Heart right ventricle (tissue), 16 donors: ENCODE measurements around the gene COX4I1. TPM values are rescaled to one million over a fixed set of nuclear protein-coding genes. Genes with fewer than 3 reads are reported as not detected.

ENCODE experiments used
- ATAC-seq, 8 donors: fragments of 200-7000 bp; cut with Tn5 transposase; one replicate each; pipeline ENCODE4 v1.9.1; 2020; ENCODE audit warnings: mild to moderate bottlenecking in 8 of 8, moderate library complexity in 8 of 8, moderate number of reproducible peaks in 1 of 8
- DNase-seq, 2 donors: peaks; one replicate each; pipeline ENCODE4 v3.0.0-alpha.2; 2020
- H3K27ac ChIP-seq, 10 donors: fragments of 200-600 bp; sonication (generic) in 2 of 10; one replicate each; pipeline versions ENCODE4 v1.5.0 to v1.8.0; 2020 to 2022; ENCODE audit warnings: mild to moderate bottlenecking in 3 of 10
- H3K27me3 ChIP-seq, 7 donors: fragments of 200-600 bp; one replicate each; pipeline ENCODE4 v1.8.0; 2021 to 2022; ENCODE audit warnings: mild to moderate bottlenecking in 2 of 7
- H3K36me3 ChIP-seq, 9 donors: fragments of 200-600 bp; sonication (generic) in 1 of 9; one replicate each; pipeline versions ENCODE4 v1.5.0 to v1.8.0; 2020 to 2022; ENCODE audit warnings: mild to moderate bottlenecking in 2 of 9
- H3K4me1 ChIP-seq, 9 donors: fragments of 200-600 bp; sonication (generic) in 1 of 9; one replicate each; pipeline versions ENCODE4 v1.5.0 to v1.8.0; 2020 to 2022; ENCODE audit warnings: mild to moderate bottlenecking in 4 of 9
- H3K4me3 ChIP-seq, 10 donors: fragments of 200-600 bp; sonication (generic) in 2 of 10; one replicate each; pipeline versions ENCODE4 v1.5.0 to v1.8.0; 2020 to 2022; ENCODE audit warnings: mild to moderate bottlenecking in 7 of 10, moderate library complexity in 2 of 10
- H3K9me3 ChIP-seq, 11 donors: fragments of 200-600 bp in 10 of 11; sonication (generic) in 2 of 11; one replicate each; pipeline versions ENCODE4 v1.5.0 to v1.8.0; 2013 to 2022; ENCODE audit warnings: mild to moderate bottlenecking in 2 of 11, control low read depth in 1 of 11, moderate library complexity in 1 of 11
- WGBS, 2 donors: extraction: QIAGEN DNeasy Blood & Tissue Kit; methylation state at CpG; one replicate each; pipeline ENCODE4 v1.1.7; 2013; ENCODE audit warnings: inconsistent platforms in 1 of 2; 5-methylcytosine and 5-hydroxymethylcytosine counted together
- intact Hi-C, 10 donors: fragments of 100-400 bp; cut with DNase I; formaldehyde crosslinking; loops; one replicate each; pipeline versions ENCODE4 v1.11.1 to v1.14.2; 2022
- polyA plus RNA-seq, 2 donors: library from polyadenylated mRNA; stranded (reverse); fragments of 200-250 nt; gene quantifications; one replicate each; pipeline ENCODE4 v1.2.3, GENCODE V29; 2013
- total RNA-seq, 10 donors: library from RNA; stranded (reverse); fragmentation: NEBNext Ultra II Directional in 3 of 10; extraction: Animal tissue kit (Norgen Biotek cat#: 25700) in 3 of 10; gene quantifications; one replicate each; pipeline versions ENCODE4 v1.2.1 to v1.2.4, GENCODE V29; 2021 to 2023
- TF ChIP-seq, protein P1 (sequence below), 9 donors: fragments of 200-600 bp; sonication (generic) in 2 of 9; IDR thresholded peaks; one replicate each; pipeline versions ENCODE4 v1.5.0 to v1.8.0; 2021 to 2022; ENCODE audit warnings: antibody characterized with exemption in 9 of 9, mild to moderate bottlenecking in 5 of 9, moderate library complexity in 1 of 9
- donor health status: Arrhythmogenic right ventricular cardiomyopathy.
- donor health status: ischemic (EF 13 %, LVEDD 7.1; RV severe dilation, severe dysfunction).
- donor health status: healthy with polysubstance abuse.
- donor health status: DM: no; HTN: yes; CAD: no.
- donor health status: DM: no; HTN: no; CAD: no.
- donor health status: ischemic (EF 25% LVEDD 6.9; RV normal size, moderate dysfunction).
- donor health status: ischemic (EF 25% LVEDD 5.7; RV mildly dilated, moderate dysfunction).
- donor health status: healthy.
- donor health status: DM: yes; HTN: yes; CAD: no.
- donor health status: Ischemic cardiomyopathy.
- donor health status: ischemic (EF 35%, LVEDD 5.7; RV mildly dilated, moderate dysfunction).
- donor health status: nonischemic (EF 11% LVEDD 7.7; RV severe dilation, severe dysfunction).
- donor health status: DM: yes; HTN: yes; CAD: no.
- donor health status: PGD.
- donor health status: ischemic (EF 29% LVEDD 5.4; RV normal size, mild dysfunction).
- donor health status: nonischemic (EF 23%, LVEDD 6.1; RV moderate dilation, normal function).

The COX4I1 gene
- total and polyA plus RNA-seq, 12 donors = 1,221 to 4,942 (median 1,955) TPM

DNA sequence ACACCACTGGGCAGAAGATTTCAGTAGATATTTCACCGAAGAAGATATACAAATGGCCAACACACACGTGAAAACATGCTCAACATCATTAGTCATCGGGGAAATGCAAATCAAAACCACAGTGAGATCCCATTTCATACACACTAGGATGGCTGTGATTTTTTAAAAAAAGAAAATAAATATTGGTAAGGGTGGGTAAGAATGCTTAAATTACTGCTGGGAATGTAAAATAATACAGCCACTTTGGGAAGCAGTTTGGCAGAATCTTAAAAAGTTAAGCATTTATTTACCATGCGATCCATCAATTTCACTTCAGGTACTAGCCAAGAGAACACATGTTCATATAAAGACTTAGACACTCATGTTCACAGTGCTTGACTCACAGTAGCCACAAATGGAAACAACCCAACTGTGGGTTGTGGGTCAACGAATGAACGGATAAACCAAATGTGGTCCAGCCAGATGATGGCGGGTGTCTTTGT is 42.1 kb upstream of the COX4I1 start:
- Histone ChIP-seq H3K4me1 (peaks cover 0 to 25% (median 4%) of the 10 kb centered on the region in 9 donors), H3K36me3 (no peaks in the 10 kb centered on the region), H3K27me3 (peaks cover 0 to 22% (median 7%) of the 10 kb centered on the region in 7 donors), H3K4me3 (no peak overlapping the region), H3K9me3 (no peaks in the 10 kb centered on the region), H3K27ac (no peak overlapping the region)
- intact Hi-C loops = no loop called here
- ATAC-seq (no peak), DNase-seq (no peak)
- 86 to 90% methylated on average over 7 of the region's 7 CpGs for WGBS, 2 donors
- TF ChIP-seq, protein P1, sequence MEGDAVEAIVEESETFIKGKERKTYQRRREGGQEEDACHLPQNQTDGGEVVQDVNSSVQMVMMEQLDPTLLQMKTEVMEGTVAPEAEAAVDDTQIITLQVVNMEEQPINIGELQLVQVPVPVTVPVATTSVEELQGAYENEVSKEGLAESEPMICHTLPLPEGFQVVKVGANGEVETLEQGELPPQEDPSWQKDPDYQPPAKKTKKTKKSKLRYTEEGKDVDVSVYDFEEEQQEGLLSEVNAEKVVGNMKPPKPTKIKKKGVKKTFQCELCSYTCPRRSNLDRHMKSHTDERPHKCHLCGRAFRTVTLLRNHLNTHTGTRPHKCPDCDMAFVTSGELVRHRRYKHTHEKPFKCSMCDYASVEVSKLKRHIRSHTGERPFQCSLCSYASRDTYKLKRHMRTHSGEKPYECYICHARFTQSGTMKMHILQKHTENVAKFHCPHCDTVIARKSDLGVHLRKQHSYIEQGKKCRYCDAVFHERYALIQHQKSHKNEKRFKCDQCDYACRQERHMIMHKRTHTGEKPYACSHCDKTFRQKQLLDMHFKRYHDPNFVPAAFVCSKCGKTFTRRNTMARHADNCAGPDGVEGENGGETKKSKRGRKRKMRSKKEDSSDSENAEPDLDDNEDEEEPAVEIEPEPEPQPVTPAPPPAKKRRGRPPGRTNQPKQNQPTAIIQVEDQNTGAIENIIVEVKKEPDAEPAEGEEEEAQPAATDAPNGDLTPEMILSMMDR (IDR thresholded peaks at IDR 0.05) = no peak

DNA sequence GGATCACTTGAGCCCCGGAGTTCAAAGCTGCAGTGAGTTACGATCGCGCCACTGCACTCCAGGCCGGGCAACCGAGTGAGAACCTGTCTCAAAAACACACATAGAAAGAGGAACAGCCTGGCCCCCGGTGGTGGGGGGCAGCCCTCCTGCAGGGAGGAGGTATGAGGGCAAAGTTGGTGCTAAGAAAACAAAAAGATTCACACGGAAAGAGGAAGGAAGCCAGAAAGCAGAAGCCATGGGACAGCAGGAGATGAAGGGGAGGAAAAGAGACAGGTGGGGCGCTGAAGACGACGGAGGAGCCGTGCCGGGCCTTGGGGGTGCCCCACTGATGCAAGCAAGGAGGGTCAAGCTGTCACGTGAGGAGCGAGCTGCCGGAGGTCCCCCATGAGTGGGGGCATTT is 40.4 kb upstream of the COX4I1 start:
- H3K27me3 ChIP-seq = peaks cover 0 to 33% (median 7%) of the 10 kb centered on the region in 7 donors
- H3K36me3 ChIP-seq = no peaks in the 10 kb centered on the region
- DNase-seq (no peak), ATAC-seq (no peak)
- H3K4me1 ChIP-seq = peaks cover 0 to 20% (median 2%) of the 10 kb centered on the region in 9 donors
- TF ChIP-seq, protein P1 (IDR thresholded peaks at IDR 0.05) = no peak
- WGBS, 2 donors = 63 to 66% methylated on average over 16 of the region's 16 CpGs
- H3K9me3 ChIP-seq = no peaks in the 10 kb centered on the region
- intact Hi-C loops = no loop called here
- peak overlapping the region in 1 of 10 donors; percentile 26 for H3K27ac ChIP-seq
- H3K4me3 ChIP-seq = peak overlapping the region in 1 of 10 donors; percentile 40

DNA sequence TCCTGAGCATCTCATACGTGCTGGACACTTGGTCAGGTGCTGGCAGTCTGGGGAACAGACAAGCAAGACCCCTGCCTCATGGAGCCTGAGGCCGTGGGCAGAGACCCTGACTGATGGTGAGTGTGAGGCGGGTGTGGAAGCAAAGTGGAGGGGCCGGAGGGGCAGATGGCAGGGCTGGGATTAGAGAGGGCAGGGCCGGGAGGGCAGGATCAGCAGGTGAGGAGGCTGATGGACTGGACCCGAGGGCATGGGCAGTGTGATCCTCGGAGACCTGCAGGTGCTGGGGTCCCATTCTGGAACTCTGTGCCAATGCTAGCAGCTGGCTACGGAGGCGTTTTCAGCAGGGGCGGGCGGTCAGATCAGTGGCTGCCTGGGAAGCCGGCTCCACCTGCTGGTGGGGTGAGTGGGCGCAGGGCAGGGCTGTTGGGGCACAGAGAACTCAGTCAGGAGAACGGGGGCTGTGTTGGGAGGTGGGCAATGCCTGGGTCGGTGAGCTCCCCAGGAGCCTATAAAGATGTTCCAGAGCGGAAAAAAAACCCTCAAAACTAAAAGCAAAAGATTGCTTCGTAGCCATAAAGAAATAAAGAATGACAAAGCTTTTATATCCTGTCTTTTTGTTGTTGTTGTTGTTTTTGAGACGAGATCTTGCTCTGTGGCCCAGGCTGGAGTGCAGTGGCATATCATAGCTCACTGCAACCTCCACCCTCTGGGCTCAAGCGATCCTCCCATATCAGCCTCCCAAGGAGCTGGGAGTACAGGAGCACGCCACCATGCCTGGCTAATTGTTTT is 39.7 kb upstream of the COX4I1 start:
- H3K4me1 ChIP-seq = peaks cover 0 to 20% (median 0%) of the 10 kb centered on the region in 9 donors
- ATAC-seq (peak in 3 of 8 donors; percentile 21 to 39 (median 22)), DNase-seq (no peak)
- TF ChIP-seq, protein P1 (IDR thresholded peaks at IDR 0.05) = peak in 5 of 9 donors; percentile 14 to 46 (median 28)
- H3K27ac ChIP-seq = peak overlapping the region in 1 of 10 donors; percentile 26
- peak overlapping the region in 1 of 10 donors; percentile 40 for H3K4me3 ChIP-seq
- H3K9me3 ChIP-seq = no peaks in the 10 kb centered on the region
- H3K27me3 ChIP-seq = peaks cover 0 to 33% (median 7%) of the 10 kb centered on the region in 7 donors
- intact Hi-C loops = no loop called here
- WGBS, 2 donors = 69 to 77% methylated on average over 20 of the region's 20 CpGs
- no peaks in the 10 kb centered on the region for H3K36me3 ChIP-seq

DNA sequence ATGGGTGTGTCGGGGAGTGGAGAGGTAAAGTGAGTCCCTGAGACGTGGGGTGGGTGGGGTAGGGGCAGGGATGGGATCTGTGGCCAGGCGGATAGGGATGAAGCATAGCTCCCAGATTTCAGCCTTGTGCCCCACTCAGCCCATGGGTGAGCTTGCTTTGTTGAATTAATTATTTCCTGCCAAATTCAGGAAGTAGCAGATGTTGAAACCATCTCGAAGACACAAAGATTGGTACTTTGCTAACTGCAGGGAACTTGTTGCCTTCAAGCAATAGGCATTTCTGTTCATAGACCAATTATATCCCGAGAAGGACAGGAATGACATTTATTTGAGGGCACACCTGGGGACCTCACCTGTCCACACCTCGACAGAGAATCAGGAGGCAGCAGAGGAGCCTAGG is 37.6 kb upstream of the COX4I1 start:
- H3K4me1 ChIP-seq = peaks cover 0 to 20% (median 0%) of the 10 kb centered on the region in 9 donors
- H3K9me3 ChIP-seq = no peaks in the 10 kb centered on the region
- no peak overlapping the region for H3K27ac ChIP-seq
- H3K27me3 ChIP-seq = peaks cover 0 to 33% (median 7%) of the 10 kb centered on the region in 7 donors
- TF ChIP-seq, protein P1 (IDR thresholded peaks at IDR 0.05) = no peak
- intact Hi-C loops = no loop called here
- H3K36me3 ChIP-seq = no peaks in the 10 kb centered on the region
- no peak for ATAC-seq
- H3K4me3 ChIP-seq = no peak overlapping the region
- 75 to 80% methylated on average over 6 of the region's 6 CpGs for WGBS, 2 donors
- DNase-seq = no peak
